CD4-positive, alpha-beta T cell treated with Interleukin-21 for 1 hour (primary cell): ENCODE data around the gene IGSF9.

ENCODE experiments used
- DNase-seq: peaks from one replicate; pipeline ENCODE4 v3.0.0-alpha.2; 2020

Gene IGSF9

GRCh38 chr1:159945483-159946241 lies at the start of gene IGSF9:
TSS of gene IGSF9 (minus strand) at chr1:159945613. CDS start at chr1:159943454, 2,159 bp downstream.
- DNase-seq: peak; percentile 82

- no peak for DNase-seq
These were observed 49.5 kb upstream of the IGSF9 start for GRCh38 chr1:159994896-159995295.

GRCh38 chr1:159993911-159994310 lies 48.5 kb upstream of the IGSF9 start:
- DNase-seq: no peak

DNA sequence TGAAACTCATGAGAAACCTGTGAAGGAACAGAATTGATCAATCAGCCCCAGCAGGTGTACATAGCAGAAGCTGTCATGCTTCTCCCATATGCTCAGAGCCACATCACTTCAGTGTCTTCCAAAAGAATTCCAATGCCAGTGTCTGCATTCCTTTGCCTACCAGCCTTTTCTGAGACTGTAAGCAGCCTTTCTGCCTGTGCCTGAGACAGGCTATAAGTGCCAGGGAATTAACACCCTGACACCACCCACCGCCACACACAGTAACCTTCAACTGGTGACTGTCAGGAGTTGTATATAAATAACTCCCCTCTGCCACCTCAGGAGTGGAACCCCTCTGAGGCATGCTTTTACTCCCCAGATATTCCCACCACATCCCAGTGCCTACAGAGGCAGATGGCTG lies 46.7 kb upstream of the IGSF9 start:
- DNase-seq: no peak

DNA sequence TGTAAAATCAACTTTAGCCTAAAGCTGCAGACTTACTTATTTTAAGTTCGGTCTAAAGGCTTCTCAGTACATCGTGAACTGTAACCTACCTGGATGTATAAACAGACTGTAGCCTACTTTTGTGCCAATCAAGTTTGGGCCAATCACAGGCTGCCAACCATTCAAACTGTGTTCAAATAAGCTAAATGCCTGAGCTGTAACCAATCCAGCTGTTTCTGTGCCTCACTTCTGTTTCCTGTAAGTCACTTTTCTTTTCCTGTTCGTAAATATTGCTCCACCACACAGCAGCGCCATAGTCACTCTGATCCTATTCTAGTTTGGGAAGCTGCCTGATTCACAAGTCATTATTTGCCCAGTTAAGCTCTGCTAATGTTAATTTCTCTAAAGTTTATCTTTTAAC lies 46.1 kb upstream of the IGSF9 start:
- peak; percentile 7 for DNase-seq

DNA sequence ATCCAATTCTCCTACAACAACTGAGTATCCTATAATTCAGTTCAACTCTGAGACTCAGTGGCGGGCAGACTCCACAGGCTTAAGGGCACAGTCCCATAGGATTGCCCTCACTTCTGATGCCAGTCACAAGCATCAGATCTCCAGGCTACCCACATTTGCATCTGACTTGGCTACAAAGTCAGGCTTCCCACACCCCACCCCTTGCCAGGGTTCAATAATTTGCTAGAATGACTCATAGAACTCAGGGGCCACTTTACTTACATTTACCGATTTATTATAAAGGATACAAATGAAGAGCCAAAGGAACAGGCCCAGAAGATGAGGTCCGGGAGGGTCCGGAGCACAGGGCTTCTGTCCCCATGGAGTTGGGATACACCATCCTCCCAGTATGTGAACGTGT lies 44.6 kb upstream of the IGSF9 start:
- no peak for DNase-seq

- DNase-seq: no peak
These were observed 44.2 kb upstream of the IGSF9 start for GRCh38 chr1:159989581-159989980.

- no peak for DNase-seq
These were observed 42.6 kb upstream of the IGSF9 start for GRCh38 chr1:159988006-159988405.

- DNase-seq: no peak
These were observed 41.8 kb upstream of the IGSF9 start for GRCh38 chr1:159987186-159987585.

GRCh38 chr1:159986531-159986930 lies 41.1 kb upstream of the IGSF9 start:
- no peak for DNase-seq

GRCh38 chr1:159986093-159986492 lies 40.7 kb upstream of the IGSF9 start:
- no peak for DNase-seq

DNA sequence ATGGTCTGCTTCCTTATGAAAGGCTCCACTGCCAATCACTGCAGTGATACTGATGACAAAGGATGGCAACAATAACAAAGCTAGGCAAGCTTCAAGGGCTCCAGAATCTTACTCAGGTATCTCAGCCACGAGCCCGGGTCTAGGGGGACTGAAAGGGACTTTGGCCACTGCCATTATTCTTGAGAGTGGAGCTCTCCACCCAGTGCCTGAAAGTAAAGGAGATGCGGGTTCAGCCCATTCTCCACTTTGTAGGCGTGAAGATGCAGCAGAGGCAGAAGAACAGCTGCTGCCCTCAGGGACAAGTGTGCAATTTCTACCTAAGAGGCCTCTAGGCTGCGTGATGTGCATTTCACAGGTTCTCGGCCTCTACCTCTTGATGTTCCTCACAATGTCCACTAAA lies 40.1 kb upstream of the IGSF9 start:
- DNase-seq: no peak

DNA sequence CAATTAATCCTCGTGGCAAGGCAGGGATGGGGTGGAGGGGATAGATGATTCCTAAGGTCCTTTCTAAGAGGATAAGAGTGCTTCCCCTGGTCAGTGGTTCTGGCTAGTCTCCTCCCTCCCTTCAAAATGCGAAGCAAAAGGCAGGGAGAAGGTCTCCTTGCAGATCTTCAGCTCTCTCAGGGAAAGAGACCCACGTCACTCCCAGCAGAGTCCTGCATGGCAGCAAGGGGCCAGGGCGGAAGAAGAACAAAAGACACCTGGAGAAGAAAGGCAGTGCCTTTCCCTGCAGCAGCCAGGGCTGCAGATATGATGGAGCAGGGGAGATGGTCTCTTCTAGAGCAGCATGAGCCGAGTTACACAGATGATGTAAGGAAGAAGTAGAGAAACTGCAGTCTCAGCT lies 38.3 kb upstream of the IGSF9 start:
- no peak for DNase-seq

DNA sequence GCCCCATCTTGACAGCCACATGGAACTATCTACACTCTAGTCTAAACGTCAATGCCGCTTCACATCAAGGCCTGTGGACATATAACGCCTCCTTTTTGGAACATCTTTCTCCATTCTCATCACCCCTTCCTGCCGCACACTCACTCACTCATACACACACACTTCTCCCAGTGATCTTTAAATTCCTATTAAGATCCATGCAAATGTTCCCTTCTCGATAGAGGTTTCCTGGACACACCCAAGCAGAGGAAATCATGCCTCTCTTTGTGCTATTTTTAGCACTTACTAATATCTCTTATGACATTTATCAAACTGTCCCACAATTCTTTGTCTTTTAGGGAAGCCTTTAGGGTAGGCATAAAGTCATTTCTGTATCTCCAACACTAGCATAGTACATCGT lies 36.9 kb upstream of the IGSF9 start:
- DNase-seq: no peak

GRCh38 chr1:159981351-159982055 lies 36.1 kb upstream of the IGSF9 start:
- no peak for DNase-seq

DNA sequence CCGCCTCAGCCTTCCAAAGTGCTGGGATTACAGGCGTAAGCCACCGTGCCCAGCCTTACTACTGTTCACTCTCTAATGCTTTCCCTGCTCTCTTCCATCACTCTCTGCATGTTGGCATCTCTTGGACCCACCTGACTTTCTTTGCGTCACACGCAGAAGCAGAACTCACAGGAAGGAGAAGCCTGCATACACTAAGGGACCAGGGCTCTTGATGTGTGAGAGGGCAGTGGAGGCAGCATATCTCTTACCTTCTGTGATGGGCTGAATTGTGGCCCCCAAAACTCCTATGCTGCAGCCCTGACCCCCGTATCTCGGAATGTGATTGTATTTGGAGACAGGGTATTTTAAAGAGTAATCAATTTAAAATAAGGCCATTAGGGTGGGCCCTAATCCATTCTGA lies 35.4 kb upstream of the IGSF9 start:
- DNase-seq: no peak

DNA sequence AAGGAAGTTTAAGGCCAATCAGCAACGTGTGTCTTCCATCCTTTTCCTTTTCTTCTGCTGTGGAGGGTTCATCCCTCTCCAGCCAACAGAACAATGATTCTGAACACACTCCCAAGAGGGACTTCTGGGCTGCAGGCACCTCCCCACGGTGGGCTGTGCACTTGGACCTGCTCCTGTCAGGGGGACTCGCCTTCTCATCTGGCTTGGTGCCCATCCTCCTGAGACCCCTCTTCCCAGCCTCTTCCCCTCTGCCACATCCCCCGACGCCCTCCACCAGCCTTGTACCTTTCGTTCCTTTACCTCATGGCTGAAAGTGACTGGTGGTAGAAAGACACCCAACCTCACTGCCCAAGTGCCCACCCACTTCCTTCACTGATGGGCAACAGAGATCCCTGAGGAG lies 34.7 kb upstream of the IGSF9 start:
- DNase-seq: no peak

GRCh38 chr1:159979257-159979656 lies 33.8 kb upstream of the IGSF9 start:
- no peak for DNase-seq

GRCh38 chr1:159978107-159978398 lies 32.6 kb upstream of the IGSF9 start:
- DNase-seq: no peak

DNA sequence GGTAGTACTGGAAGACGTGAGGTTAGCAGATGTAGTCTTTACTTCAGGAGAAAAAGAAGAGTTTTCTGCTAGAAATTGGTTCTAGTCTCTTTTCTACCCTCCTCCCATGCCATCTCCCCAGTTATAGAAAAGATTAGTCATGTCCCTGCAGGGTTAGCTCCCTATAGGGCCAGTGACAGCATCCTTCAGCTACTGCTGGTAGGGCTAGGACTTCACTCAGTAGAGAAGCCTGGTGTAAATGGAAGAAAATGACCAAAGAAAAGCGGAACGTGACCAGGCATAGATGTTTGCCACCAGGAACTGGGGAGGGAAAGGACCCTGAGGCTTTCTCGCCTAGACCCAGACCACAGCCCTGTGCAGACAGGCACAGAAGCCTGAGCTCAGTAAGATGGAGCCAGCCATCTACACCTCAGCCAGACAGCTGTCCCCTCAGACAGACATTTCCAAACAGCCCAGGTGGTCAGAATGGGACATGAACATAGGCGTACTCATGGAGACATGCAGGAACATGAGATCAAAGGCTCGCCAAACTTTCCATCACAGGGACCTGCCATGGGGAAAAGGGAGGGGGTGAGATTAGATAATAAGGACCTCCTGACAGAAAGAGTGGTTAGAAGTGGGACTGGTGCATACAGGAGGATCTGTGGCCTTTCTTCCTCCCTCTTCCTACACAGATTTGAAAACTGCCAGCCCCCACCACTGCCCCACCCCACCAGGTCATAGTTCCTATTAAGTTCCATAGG lies 32.1 kb upstream of the IGSF9 start:
- no peak for DNase-seq

DNA sequence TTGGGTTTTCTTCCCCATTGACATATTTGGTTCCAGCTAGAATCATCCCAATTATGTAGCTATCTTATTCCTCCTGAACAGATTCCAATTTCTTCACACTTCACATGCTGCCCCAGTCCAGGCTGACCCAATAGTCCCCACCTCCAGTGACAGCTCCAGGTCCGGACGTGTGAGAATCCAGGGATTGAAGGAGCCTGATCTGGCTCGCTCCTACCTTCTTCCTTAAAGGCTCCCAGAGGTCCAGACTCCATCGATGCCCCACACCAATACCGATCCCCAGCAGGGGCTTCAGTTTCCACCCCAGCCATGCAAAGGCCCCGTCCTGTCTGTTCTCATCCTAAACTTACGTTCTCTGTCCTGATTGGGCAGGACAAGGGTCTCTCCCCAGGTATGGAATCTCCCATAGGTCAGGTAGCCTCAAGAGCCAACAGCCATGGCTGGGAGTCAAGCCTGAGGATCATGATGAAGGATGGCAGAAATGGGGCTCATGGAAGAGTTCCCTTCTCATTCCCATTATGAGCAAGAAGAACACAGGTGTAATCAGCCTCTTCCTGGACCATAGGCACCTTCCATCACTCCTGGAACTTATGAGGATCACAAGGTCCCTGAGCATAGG lies 29.0 kb upstream of the IGSF9 start:
- DNase-seq: no peak

GRCh38 chr1:159973350-159973940 lies 28.0 kb upstream of the IGSF9 start:
- DNase-seq: no peak
